B cell (primary cell): ENCODE results near the gene DOCK7. TPM values are rescaled to one million over a fixed set of nuclear protein-coding genes. Genes with fewer than 3 reads are reported as not detected.

Experiments
- ATAC-seq: fragments of 200-7000 bp; cut with Tn5 transposase; one replicate; pipeline ENCODE4 v1.10.0; 2021; ENCODE audit warnings: low read depth, mild to moderate bottlenecking, moderate number of reproducible peaks, moderate library complexity
- CTCF ChIA-PET: fragments of 350-600 bp; sonication (Branson Sonifier 250); formaldehyde crosslinking; loops from one replicate; lab custom pipeline; 2021; ENCODE audit warnings: antibody characterized with exemption, inconsistent platforms; lab: Charles Lee
- POLR2A ChIA-PET: fragments of 350-600 bp; sonication (Branson Sonifier 250); formaldehyde crosslinking; loops from one replicate; lab custom pipeline; 2021; ENCODE audit warnings: antibody characterized with exemption; lab: Charles Lee
- DNase-seq: peaks from one replicate; pipeline ENCODE4 v3.0.0; 2013
- H2AFZ ChIP-seq: 2 replicates; pipeline ENCODE4 v1.6.1; 2012; ENCODE audit warnings: mild to moderate bottlenecking, low read depth, low read length; ENCODE audit not compliant: insufficient read depth, poor library complexity, severe bottlenecking
- H3K27ac ChIP-seq, 2 donors: 1 replicate in 1 of 2; 2 replicates in 1 of 2; pipeline ENCODE4 v1.5.1; 2012 to 2013; ENCODE audit warnings: low read length in 2 of 2, mild to moderate bottlenecking in 2 of 2, moderate library complexity in 1 of 2
- H3K27me3 ChIP-seq, 4 experiments: fragments of 200-600 bp in 1 of 4; sonication (generic) in 1 of 4; replicated peaks in 1 of 4; 1 replicate in 2 of 4; 2 replicates in 2 of 4; pipeline versions ENCODE4 v1.6.1 to v1.7.0; 2013 to 2016; ENCODE audit warnings: low read length in 3 of 4, mild to moderate bottlenecking in 2 of 4, mixed read lengths in 1 of 4, moderate library complexity in 1 of 4; ENCODE audit not compliant: insufficient read depth in 4 of 4, control insufficient read depth in 3 of 4; ENCODE audit errors: control extremely low read depth in 1 of 4
- H3K36me3 ChIP-seq, 2 experiments: replicated peaks in 1 of 2; 1 replicate in 1 of 2; 2 replicates in 1 of 2; pipeline versions ENCODE4 v1.6.1 to v1.7.1; 2013; ENCODE audit warnings: low read length in 1 of 2; ENCODE audit not compliant: insufficient read depth in 2 of 2, control insufficient read depth in 1 of 2; ENCODE audit errors: control extremely low read depth in 1 of 2, extremely low read depth in 1 of 2
- H3K4me1 ChIP-seq, 2 donors: fragments of 200-600 bp in 1 of 2; sonication (generic) in 1 of 2; 1 replicate in 1 of 2; 2 replicates in 1 of 2; pipeline versions ENCODE4 v1.5.1 to v1.6.1; 2013 to 2017; ENCODE audit warnings: low read length in 2 of 2; ENCODE audit not compliant: control insufficient read depth in 2 of 2, insufficient read depth in 2 of 2
- H3K4me2 ChIP-seq: replicated peaks from 2 replicates; pipeline ENCODE3; 2012; ENCODE audit warnings: mild to moderate bottlenecking, low read depth, low read length; ENCODE audit not compliant: poor library complexity, severe bottlenecking
- H3K4me3 ChIP-seq, 5 experiments: fragments of 200-600 bp in 1 of 5; sonication (generic) in 1 of 5; 1 replicate in 3 of 5; 2 replicates in 2 of 5; pipeline versions ENCODE4 v1.5.1 to v1.7.0; 2011 to 2016; ENCODE audit warnings: low read length in 4 of 5, mild to moderate bottlenecking in 4 of 5, low read depth in 2 of 5, control low read depth in 1 of 5, moderate library complexity in 1 of 5; ENCODE audit not compliant: insufficient read depth in 1 of 5; ENCODE audit errors: control extremely low read depth in 1 of 5, extremely low read depth in 1 of 5
- H3K79me2 ChIP-seq: fragments of 200-600 bp; sonication (generic); one replicate; pipeline ENCODE4 v1.6.0; 2016; ENCODE audit warnings: low read length; ENCODE audit not compliant: control insufficient read depth, insufficient read depth
- H3K9ac ChIP-seq: fragments of 200-600 bp; sonication (generic); 2 replicates; pipeline ENCODE4 v1.6.1; 2017; ENCODE audit warnings: mild to moderate bottlenecking, low read length, moderate library complexity
- H3K9me3 ChIP-seq, 3 donors: one replicate each; pipeline versions ENCODE4 v1.6.1 to v1.7.1; 2013; ENCODE audit warnings: low read length in 2 of 3; ENCODE audit not compliant: control insufficient read depth in 2 of 3, insufficient read depth in 1 of 3; ENCODE audit errors: control extremely low read depth in 1 of 3
- H4K20me1 ChIP-seq: 2 replicates; pipeline ENCODE4 v1.6.0; 2012; ENCODE audit warnings: mild to moderate bottlenecking, low read length; ENCODE audit not compliant: insufficient read depth, control insufficient read depth, poor library complexity, severe bottlenecking
- H3K27ac Mint-ChIP-seq: one replicate; pipeline ENCODE4 v1.8.0; 2021; ENCODE audit warnings: mixed read lengths
- H3K27me3 Mint-ChIP-seq: one replicate; pipeline ENCODE4 v1.8.0; 2021; ENCODE audit warnings: mixed read lengths
- H3K4me1 Mint-ChIP-seq: one replicate; pipeline ENCODE4 v1.8.0; 2021; ENCODE audit warnings: mixed read lengths
- H3K4me3 Mint-ChIP-seq: one replicate; pipeline ENCODE4 v1.8.0; 2021; ENCODE audit warnings: mixed read lengths
- H3K9me3 Mint-ChIP-seq: one replicate; pipeline ENCODE4 v1.8.0; 2022; ENCODE audit warnings: mixed read lengths; ENCODE audit not compliant: insufficient read depth
- CTCF ChIP-seq: fragments of 200-600 bp; IDR thresholded peaks from one replicate; pipeline ENCODE4 v1.8.0; 2022; ENCODE audit warnings: antibody characterized with exemption, mild to moderate bottlenecking
- EZH2 ChIP-seq: IDR thresholded peaks from 2 replicates; pipeline ENCODE4 v1.6.1; 2012; ENCODE audit warnings: borderline replicate concordance, low read depth, mild to moderate bottlenecking, moderate library complexity, low read length; ENCODE audit not compliant: insufficient read depth, poor library complexity, severe bottlenecking
- WGBS: methylation state at CpG from one replicate; pipeline ENCODE4 v1.1.5; 2013; ENCODE audit warnings: missing lambda C conversion rate; ENCODE audit not compliant: insufficient coverage; 5-methylcytosine and 5-hydroxymethylcytosine counted together
- intact Hi-C: fragments of 100-400 bp; cut with micrococcal nuclease; formaldehyde crosslinking; loops from one replicate; pipeline ENCODE4 v1.10.0; 2022
- polyA plus RNA-seq: library from polyadenylated mRNA; depleted of rRNA; stranded (reverse); fragments of >200 nt; gene quantifications from 2 replicates; pipeline ENCODE4 v1.2.3, GENCODE V29; 2012
- total RNA-seq, 2 donors: library from RNA; stranded (reverse); fragments of 120-200 nt in 1 of 2; gene quantifications; 1 replicate in 1 of 2; 2 replicates in 1 of 2; pipeline versions ENCODE4 v1.2.3 to v1.2.4, GENCODE V29; 2013 to 2022

Gene DOCK7
- total and polyA plus RNA-seq, 2 donors (not counting 1 experiment from before 2014, with no cell fraction given) = 3.6 to 20.5 TPM

GRCh38 chr1:62450301-62450700 lies 237.9 kb downstream of the DOCK7 start:
- no peaks in the 10 kb centered on the region for H3K27me3 ChIP-seq
- no peak overlapping the region for H3K4me3 ChIP-seq
- intact Hi-C loops = no loop called here
- H2AFZ ChIP-seq = no peak overlapping the region
- no peaks in the 10 kb centered on the region for H3K27me3 Mint-ChIP-seq
- peaks cover 0 to 2% (median 0%) of the 10 kb centered on the region in 3 donors for H3K9me3 ChIP-seq
- H3K4me1 Mint-ChIP-seq = no peaks in the 10 kb centered on the region
- no peak overlapping the region for H3K9ac ChIP-seq
- no peak for TF ChIP-seq CTCF
- no peak for TF ChIP-seq EZH2
- ATAC-seq (no peak), DNase-seq (no peak)
- no peaks in the 10 kb centered on the region for H3K4me1 ChIP-seq
- H3K4me3 Mint-ChIP-seq = no peak overlapping the region
- no peak overlapping the region for H3K27ac Mint-ChIP-seq
- peaks cover 19 to 59% of the 10 kb centered on the region in 2 experiments for H3K36me3 ChIP-seq
- H3K4me2 ChIP-seq = no peak overlapping the region
- peaks cover 5% of the 10 kb centered on the region for H3K79me2 ChIP-seq
- H3K9me3 Mint-ChIP-seq = no peaks in the 10 kb centered on the region
- H3K27ac ChIP-seq = no peak overlapping the region
- H4K20me1 ChIP-seq = no peaks in the 10 kb centered on the region
- POLR2A ChIA-PET = no interaction called here
- CTCF ChIA-PET = no interaction called here
- no CpG with 5 or more reads among the region's 2 CpGs for whole genome bisulfite sequencing

GRCh38 chr1:62448221-62448933 lies 239.8 kb downstream of the DOCK7 start:
- ChIA-PET CTCF (interaction anchor here (1.3 kb wide), 1 partner anchor 10 kb away, joined by 3 read pairs; no protein-coding TSS in a partner anchor), POLR2A (no interaction called here)
- H3K4me2 ChIP-seq = no peak overlapping the region
- intact Hi-C loops = no loop called here
- peaks cover 19 to 58% of the 10 kb centered on the region in 2 experiments for H3K36me3 ChIP-seq
- Mint-ChIP-seq H3K27ac (no peak overlapping the region), H3K4me3 (no peak overlapping the region), H3K27me3 (no peaks in the 10 kb centered on the region), H3K9me3 (no peaks in the 10 kb centered on the region), H3K4me1 (peaks cover 5% of the 10 kb centered on the region)
- no peak overlapping the region for H2AFZ ChIP-seq
- H3K27ac ChIP-seq = no peak overlapping the region
- H3K27me3 ChIP-seq = no peaks in the 10 kb centered on the region
- no peak overlapping the region for H3K9ac ChIP-seq
- no peaks in the 10 kb centered on the region for H4K20me1 ChIP-seq
- DNase-seq = no peak
- H3K4me1 ChIP-seq = peaks cover 0 to 7% of the 10 kb centered on the region in 2 donors
- no peak for TF ChIP-seq CTCF
- no peak for TF ChIP-seq EZH2
- H3K79me2 ChIP-seq = peaks cover 5% of the 10 kb centered on the region
- no peak overlapping the region for H3K4me3 ChIP-seq
- ATAC-seq = no peak
- WGBS = 83% methylated on average over 2 of the region's 3 CpGs
- no peaks in the 10 kb centered on the region for H3K9me3 ChIP-seq
